T1000 (cell line): ENCODE data around the gene HHATL.

ENCODE experiments used
- DNase-seq: peaks from one replicate; lab custom pipeline; 2025; ENCODE audit warnings: mixed read lengths; lab: John Stamatoyannopoulos, UW

The HHATL gene

DNA sequence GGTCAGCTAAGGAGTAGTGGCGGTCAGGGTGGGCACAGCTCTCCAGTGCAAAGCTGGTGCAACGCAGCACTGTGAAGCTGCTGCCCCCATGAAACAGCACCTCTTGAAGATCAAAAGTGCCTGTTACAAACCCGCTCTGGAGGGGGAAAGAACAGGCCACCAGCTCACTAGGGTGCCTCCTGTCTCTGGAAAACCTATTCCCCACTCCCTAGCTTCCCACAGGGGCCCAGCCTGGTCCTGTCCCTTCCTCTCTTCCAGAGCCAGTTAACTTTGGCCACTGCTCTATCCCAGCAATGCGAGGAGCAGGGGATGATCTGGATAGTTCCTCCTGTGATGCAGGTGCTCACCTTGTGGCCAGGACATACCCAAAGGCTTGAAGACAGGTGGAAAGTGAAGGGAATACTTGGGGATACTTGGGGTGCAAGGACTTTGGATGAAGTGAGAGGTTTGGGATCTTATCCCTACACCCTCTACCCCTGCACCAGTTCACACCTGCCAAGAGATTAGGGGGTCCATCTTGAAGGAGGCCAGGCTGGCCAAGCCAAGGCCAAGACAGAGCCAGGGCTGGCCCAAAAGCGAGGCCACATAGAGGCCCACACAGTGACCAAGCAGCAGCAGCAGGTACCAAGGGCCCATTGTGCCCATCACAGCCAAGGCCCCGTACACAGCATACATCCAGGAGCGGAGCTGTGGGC is 4.2 kb downstream of the HHATL start:
- DNase-seq = no peak

- no peak for DNase-seq
These were observed 5.1 kb downstream of the HHATL start for GRCh38 chr3:42697289-42698051.

DNA sequence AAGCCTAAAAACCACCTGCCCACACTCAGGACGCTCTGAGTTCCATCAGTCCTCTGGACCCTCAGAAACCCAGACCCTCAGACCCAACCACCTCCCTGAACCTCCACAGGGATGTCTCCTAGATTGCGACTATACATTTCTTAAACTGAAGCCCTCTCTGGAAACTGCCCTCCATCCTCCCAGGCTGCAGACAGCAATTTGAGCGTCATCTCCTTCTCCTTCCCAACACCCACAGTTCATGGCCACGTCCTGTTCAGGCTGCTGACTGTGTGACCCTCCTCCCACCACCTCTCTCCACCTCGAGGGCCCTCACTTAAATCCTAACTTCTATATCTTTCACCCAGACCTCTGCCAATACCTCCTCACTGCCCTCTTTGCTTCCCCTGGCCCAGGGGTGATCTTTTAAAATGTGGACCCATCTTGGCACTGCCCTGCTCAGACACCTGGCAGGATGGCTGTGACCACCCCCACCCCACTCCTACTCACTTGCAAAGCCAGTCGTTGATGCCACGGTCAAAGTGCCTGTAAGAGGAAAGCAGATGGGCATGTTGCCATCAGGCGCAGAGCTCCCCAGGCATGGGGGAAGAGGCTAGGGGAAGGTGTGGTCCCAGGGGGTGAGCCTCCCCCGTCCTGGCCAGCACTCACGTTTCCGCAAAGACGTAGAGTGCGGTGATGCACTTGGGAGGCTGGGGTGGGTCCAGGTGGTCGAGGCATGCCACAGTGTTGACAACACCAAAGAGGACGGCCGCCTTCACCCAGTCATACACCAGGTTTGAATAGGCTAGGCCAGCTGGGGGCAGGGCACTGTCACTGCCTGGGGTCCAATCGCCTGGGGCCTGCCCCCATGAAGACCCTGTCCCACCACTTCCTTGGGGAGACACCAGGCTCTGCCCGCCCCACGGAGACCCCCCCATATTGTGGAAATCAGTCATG is 6.0 kb downstream of the HHATL start:
- no peak for DNase-seq

DNA sequence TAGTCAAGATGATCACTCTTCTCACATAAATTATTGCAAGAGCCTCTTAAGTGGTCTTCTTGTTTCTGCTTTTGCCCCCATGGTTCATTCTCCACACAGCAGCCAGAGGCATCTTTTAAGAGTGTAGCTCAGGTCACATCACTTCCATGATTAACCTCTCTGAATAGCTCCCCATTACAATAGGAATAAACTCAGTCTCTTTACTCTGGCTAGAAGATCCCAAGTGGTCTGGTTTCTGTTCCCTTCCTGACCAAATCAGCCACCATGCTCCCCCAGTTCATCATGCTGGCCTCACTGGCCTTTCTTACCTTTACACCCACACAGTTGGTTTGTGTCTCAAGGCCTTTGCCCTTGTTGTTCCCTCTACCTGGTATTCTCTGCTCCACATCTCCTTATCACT is 8.2 kb downstream of the HHATL start:
- DNase-seq = no peak

DNA sequence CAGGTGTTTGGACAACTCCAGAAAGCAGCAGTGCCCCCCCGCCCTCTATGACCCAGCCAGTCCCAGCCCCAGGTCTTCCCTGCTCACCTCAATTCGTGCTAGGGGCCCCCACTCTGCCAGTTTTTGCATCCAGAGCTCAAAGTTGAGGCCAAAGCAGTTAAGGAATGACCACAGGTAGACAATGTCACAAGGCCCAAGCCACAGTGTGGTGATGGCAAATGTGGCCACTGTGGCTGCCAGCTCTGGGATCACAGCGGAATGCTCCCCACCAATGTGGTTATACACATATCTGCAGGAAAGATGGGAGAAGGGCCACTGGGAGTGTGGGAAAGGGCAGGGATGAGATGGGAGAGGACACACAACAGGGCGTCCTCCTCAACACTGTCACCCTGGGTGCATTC is 9.1 kb downstream of the HHATL start:
- no peak for DNase-seq

DNA sequence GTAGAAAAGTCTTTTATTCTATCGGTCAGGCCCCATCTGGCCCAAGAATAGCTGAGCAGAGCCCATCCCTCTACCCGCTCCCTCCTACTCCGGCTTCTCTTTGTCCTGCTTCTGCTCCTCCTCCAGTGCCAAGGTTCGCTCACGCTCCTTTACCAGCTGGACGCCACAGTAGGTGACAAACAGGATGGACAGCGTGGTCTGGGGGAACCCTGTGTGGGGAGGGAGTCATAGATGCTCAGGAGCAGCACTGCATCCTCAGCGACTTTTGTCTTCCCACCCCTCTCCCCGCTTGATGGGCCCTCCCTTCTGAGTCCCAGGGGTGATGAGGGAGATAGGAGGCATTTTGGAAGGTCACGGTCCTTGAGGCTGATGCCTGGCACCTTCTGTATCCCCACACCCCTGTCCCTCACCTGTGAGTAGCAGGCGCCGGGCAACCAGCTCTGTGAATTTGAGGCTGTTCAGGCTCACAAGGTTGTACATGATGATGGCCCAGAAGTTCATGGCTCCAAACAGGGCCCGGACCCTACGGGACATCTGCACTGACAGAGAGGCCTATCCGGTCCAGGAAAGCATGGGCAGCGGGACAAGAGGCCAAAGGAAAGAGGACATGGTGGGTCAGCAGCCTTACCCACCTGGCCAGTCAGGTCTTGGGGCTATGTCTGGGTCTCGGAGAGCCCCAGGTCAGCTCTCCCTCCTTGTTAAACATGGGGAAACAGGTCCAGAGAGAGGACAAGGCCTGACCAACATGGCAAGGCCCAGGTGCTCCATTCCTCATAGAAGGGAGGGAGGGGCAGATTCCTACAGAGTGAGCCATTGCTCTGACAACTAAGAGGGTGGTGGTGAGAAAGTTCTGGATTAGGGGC is 9.7 kb downstream of the HHATL start:
- DNase-seq = no peak

DNA sequence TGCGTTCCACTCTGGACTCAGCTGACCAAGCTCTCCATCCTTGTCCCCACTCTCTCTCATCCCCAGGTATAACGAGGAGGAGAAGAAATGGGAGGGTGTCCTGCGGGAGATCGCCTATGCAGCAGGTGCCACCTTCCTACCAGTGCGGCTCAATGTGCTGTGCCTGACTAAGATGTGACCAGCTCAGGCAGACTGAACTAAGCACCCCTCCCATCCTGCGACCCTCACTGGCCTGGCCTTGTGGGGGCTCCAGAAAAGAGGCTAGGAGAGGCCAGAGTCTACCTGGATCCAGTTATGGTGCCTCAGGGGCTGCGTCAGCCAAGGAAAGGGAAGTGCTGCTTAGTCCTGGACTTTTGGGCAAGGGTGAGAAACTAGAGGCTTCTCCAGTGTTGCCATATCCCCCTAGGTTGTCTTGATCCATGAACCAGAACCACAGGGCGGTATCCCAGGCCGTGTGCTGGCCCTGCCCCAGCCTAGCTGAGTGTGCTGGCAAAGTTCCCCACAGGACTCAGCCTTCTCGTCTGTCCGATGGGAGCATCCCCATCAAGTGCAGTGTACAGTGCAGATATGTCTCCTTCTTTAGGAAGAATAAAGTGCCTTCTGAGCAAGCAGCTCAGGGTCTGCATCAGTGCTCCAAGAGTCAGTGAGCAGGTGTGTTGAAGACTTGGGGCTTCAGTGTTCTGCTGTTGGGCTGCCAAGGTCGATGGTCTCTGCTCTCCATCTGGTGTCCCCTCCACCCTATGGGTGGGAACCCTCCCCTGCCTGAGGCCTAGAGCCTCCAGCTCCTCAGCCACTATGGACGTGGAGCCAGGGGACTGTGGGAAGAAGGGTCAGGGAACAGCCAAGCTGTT is 10.6 kb downstream of the HHATL start:
- no peak for DNase-seq

DNA sequence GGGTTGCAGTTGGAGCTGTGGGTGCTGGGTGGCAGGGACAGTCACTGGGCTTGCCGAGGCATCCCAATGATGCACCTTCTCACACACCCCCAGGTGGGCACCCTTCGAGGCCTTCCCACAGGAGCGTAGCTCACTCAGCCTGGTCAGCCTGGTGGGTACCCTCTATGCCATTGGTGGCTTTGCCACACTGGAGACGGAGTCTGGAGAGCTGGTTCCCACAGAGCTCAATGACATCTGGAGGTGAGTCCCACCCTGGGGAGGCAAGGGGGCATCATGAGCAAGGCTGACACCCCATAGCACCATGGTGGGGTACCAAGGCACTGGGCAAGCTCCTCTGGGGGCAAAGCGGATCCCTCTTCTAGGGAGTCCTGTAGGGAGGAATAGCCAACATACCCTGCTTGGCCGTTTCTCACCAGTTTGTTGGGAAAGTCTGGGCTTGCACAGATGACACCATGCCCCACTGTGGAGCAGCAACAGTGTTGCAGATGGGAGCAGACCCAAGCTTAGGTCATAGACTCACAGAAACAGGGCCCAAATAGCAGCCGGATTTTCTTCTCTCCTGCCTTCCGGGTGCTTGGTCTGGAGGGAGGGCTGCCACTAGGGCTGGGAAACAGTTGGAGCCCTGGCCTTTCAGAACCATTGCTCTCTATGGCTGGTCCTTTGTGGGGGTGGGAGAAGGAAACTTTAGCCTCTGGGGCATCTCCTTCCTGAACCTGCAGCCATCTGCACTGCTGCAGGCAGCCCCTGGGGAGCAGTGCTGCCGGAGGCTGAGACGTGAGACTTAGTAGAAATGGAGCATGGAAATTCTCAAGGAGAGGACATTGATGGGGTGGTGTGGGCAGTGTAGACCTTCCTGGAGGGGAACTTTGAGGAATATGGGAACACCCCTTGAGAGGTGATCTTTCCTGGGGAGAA is 11.6 kb downstream of the HHATL start:
- no peak for DNase-seq

GRCh38 chr3:42690191-42690590 is 12.4 kb downstream of the HHATL start:
- no peak for DNase-seq

- DNase-seq = no peak
These were observed 13.1 kb downstream of the HHATL start for GRCh38 chr3:42689421-42690014.

GRCh38 chr3:42688487-42689420 is 13.8 kb downstream of the HHATL start:
- DNase-seq = no peak

DNA sequence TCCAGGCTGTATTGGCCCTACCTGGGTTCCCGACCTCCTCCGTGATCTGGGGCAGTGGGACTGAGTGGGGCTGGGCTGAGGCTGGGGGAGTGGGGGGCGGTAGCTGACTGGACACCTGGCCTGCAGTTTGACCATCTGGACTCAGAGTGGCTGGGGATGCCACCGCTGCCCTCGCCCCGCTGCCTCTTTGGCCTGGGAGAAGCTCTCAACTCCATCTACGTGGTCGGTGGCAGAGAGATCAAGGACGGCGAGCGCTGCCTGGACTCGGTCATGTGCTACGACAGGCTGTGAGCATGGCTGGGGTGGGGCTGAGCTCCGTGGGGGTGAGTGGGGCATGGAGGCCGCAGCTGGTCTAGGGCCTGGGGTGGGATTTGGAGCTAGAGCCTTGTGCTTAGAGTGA is 14.6 kb downstream of the HHATL start:
- DNase-seq = no peak

GRCh38 chr3:42686832-42687650 is 15.6 kb downstream of the HHATL start:
- no peak for DNase-seq

- no peak for DNase-seq
These were observed 16.4 kb downstream of the HHATL start for GRCh38 chr3:42685891-42686820.

- no peak for DNase-seq
These were observed 17.2 kb downstream of the HHATL start, which contains the start of gene KLHL40 for GRCh38 chr3:42685363-42685881. Gene KLHL40, plus strand, starts transcription at chr3:42685537. Its CDS starts 82 bp downstream, at chr3:42685619.
